T-helper 22 cell (primary cell): Measurements from ENCODE around the gene SYNM.

ENCODE experiments used
- DNase-seq: peaks from one replicate; pipeline ENCODE4 v3.0.0-alpha.2; 2020; ENCODE audit warnings: low read depth

The SYNM gene

DNA sequence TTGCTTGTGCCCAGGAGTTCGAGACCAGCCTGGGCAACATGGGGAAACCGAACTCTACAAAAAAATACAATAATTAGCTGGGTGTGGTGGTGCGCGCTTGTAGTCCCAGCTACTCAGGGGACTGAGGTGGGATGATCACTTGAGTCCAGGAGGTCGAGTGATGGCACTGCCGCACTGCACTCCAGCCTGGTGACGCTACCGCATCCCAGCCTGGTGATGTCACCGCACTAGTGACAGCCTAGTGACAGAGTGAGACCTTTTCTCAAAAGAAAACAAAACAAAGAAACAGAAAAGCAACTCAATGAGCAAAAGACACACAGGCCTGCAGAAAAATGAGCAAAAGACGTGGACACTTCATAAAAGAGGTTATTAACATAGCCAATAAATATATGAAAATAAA is 19.9 kb upstream of the SYNM start:
- DNase-seq = no peak

DNA sequence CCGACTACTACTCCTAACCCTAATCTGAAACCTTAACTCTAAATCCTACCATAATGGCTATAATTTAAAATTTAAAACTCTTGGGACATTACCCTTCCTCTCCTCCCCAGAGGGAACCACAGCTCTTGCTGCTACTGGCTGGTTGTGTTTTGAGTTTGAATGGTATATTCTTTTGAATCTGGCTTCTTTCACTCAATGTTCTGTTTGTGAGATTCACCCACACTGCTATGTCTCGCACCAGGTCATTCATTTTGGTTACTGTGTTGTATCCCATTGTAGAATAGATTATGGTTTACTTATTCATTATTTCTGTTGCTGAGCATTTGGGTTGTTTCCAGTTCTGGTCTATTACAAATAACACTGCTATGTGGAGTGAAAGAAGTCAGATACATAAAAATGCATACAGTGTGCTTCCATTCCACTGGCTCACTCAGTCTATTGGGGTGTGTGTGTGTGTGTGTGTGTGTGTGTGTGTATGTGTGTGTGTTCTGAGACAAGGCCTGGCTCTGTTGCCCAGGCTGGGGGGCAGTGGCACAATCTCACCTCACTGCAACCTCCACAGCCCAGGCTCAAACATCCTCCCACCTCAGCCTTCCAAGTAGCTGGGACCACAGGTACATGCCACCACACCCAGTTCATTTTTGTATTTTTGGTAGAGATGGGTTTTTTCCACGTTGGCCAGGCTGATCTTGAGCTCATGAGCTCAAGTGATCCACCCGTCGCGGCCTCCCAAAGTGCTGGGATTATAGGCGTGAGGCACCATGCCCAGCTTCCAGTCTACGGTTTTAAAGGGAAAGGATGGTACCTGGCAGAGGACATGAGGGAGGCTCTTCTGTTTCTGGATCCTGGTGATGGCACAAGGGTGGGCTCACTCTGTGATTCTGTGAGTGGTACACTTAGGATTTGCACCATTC is 19.2 kb upstream of the SYNM start:
- no peak for DNase-seq

DNA sequence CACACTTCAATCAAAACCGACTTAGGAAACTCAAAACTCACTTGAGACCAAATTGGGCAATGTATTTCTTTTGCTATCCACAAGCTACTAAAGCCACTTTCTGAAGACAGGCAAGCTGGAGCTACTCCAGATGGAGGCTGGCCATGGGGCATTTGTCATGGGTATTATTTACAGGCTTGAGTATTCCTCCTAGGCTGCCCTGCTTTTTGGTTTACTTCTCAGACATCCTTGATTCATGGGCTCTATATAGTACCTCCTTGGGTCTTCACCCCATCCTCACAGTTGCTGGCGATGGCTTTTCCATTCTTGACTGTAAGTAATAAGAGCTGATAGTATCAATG is 18.6 kb upstream of the SYNM start:
- no peak for DNase-seq

DNA sequence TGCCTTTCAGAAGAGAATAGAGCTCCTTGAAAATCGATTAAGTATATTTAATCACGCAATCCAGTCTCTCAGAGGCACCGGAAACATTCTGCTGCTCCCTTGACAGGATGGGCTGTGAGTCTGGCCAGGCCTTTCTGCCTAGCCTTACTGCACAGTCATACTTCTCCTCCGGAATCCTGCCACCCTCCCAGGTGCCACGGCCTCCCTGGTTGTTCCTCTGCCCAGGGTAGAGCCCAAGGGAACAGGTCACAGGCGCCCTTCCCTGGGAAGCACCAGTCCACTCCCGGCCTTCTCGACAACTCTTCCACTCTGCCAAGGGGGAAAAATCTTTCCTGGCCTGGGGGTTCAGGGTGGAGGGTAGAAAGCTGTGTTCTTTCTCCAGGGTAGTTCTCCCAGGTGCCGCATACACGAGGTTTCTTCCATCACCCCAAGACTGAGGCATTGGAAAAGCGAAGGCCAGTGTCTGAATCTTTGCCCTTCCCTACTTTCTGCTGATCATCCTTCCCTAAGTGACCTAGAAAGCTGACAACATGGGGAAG is 17.4 kb upstream of the SYNM start:
- no peak for DNase-seq

DNA sequence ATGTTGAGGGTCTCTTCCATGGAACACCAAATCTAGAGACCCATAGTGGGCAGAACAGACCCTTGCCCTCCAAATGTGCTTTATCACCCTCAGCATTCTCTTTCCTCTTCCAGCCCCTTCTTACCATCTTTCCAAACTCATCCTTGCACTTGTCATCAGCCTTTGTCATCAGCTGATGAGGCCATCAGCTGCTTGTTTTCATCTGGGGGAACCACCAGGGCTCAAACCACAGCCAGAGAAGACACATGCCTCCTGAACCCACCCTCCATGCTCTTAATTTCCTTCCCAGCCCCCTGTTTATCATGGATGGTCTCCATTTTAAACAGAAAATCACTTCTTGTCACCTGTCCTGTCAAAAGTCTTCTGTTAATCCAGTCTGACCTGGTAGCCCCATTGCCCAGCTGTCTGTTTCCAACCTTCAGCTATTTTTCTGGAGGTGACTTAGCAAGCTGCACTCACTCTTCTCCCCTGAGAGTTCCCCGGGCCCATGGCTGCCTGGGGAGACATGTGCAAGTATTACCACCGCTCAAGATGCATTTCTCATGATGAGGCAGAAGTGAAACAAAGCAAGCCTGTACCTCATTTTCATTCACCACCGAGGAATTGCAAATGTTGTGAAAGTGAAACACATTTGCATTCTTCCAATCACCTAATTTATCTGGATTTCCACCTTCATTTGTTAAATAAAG is 14.7 kb upstream of the SYNM start:
- no peak for DNase-seq

DNA sequence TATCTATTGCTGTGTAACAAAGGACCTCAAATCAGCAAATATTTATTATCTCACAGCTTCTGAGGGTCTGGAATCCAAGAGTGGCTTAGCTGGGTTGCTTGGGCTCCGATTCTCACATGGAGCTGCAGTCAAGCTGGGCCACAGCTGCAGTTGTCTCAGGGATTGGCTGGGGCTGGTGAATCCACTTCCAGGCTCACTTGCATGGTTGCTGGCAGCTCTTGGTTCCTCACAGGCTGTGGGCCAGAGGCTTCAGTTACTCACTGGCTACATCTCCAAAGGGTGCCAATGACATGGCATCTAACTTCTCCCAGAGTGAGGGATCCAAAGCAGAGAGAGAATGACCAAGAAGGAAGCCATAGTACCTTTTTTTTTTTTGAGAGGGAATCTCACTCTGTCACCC is 13.9 kb upstream of the SYNM start:
- DNase-seq = no peak

DNA sequence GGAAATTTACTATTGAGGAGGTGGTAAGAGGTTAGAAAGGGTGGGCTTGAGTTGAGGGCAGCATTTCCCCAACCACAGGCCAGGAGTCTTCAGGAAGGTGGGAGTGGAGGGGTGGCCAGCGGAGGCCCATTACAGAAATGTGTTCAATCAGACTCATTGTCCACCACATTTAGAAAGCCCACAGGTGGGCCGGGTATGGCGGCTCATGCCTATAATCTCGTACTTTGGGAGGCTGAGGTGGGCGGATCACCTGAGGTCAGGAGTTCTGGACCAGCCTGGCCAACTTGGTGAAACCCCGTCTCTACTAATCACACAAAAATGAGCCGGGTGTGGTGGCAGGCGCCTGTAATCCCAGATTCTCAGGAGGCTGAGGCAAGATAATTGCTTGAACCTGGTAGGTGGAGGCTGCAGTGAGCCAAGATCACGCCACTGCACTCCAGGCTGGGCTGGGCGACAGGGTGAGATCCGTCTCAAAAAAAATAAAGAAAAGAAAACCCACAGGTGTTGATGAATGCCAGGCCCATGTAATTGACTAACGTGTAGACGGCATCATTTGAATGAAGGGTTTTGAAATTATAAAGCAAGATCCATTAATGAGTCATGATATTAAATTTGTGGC is 12.2 kb upstream of the SYNM start:
- no peak for DNase-seq

DNA sequence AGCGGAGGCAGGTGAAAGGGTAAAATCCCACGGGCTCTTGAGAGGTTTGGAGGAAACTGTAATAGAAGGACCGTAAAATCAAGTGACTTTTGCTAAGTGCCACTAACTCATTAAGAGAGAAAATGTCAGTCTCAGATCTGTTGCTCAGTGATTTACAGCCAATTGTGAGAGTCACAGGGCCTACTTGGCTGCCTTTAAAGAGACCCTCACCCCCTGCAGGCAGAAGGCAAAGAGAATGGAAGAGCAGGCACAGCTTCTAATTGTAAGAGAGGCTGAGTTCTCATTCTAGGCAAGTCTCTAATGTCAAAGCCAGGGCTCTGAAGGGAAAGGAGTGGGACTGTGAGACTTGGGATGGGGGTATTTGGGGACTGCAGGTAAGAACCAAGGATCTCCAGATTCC is 9.3 kb upstream of the SYNM start:
- DNase-seq = no peak

DNA sequence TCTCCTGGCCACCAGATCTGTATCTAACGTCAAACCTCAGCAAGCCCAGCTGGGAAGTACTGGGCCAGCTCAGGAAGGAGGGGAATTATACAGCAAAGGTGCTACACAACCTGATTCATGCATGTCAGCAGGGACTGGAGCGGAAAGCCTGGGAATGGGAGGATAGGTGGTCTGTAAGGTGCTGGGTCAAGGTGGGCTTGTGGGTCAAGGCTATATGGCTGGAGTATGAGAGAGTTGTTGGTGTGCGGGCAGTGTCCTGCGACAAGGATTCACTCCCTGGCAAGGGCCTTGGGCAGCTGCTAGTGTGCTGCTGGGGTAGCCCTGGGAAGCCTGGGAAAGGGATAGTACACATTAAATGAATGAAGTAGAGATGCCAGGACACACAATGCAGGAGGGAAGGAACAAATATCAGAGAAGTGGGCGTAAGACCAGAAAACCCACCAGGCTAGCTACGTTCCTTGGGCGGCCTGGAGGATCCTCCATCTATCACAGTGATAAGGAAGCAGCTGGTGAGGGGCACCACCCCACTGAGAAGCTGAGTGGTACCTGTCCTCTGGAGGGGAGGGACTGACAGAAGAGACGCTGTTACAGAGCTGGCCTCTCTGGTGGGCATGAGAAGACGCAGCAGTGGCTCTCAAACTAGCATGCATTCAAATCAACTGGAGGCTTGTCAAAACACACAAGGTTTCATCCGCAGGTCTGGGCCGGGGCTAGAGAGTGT is 8.5 kb upstream of the SYNM start:
- DNase-seq = no peak

DNA sequence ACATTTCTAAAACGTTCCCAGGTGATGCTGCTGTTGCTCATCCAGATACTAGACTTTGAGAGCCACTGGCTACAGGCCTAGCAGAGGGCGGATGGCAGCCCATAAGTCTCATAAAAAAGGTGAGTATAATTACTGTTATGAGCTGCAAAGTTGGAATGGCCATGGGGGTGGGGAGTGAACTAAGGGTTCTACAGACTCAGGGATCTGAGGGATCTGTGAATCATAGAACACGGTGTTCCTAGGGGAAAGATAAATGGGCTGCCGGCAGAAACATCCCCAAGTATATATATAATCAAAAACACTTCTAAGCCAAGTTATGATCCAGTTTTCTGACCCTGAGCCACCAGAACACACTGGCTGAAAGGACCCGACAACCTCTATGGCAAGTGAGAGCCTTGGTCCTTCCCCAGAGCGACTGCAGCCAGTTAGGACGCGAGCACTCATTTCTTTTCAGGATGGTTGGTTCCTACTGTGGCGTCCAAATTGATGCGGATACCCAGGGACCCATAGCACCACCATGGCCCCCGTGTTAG is 7.9 kb upstream of the SYNM start:
- no peak for DNase-seq

DNA sequence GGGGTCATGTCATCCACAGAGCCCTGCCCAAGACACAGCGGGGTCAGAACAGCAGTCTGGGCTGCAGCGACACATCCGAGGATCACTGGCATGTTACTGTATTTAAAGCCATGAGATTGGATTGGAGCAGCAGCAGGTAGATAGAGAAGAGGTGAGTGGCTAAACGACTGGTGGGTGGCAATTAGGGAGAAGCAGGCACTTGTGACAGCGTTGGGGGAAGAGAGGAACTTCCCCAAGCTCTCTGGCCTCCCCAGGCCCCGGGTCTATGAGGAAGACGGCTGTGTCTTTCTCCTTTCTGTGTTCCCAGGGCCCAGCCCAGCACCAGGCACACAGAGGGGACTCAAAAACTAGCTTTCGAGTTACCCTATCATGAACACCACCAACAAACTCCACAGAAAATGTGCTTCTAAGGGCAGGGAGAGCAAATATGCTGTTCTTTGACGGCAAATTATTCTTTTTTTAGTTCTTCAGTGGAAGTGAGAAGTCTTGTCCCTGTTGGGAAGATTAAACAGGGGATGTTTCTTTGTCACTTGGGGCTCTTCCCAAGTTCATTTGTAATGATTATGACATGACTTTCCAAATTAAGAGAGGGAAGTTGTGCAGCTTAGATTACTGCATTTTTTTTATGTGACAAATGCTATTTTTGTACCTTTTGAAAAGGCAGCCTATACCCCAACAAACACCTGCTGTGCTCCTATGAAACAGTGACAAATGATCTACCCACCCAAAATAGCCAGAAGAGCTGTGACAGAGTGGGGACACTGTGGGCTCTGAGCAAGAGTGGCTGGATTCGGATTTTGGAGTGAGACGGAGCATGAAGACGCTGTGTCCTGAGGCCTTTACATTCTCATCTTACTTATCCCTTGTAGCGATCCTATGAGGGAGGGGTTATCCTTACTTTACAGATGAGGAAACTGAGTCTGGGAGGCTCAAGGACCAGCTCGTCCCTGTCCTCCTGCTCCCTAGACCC is 7.2 kb upstream of the SYNM start:
- no peak for DNase-seq

DNA sequence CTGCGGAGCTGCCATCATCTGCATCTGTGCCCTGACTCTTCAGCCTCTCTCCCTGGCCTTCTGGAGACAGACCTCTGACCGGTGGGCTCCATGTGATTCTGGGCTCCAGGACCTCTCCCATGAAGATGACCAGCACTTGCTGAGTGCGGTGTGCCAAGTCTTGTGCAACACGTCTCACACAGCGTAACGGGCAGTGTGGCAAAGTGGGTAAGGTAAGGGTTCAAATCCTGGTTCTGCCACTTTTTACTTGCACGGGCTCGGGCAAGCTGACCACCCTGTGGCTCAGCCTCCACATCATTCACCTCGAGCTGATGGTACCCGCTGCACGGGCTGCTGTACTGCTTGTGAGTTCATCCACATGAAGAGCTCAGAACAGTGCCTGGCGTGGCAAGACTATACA is 6.5 kb upstream of the SYNM start:
- no peak for DNase-seq

DNA sequence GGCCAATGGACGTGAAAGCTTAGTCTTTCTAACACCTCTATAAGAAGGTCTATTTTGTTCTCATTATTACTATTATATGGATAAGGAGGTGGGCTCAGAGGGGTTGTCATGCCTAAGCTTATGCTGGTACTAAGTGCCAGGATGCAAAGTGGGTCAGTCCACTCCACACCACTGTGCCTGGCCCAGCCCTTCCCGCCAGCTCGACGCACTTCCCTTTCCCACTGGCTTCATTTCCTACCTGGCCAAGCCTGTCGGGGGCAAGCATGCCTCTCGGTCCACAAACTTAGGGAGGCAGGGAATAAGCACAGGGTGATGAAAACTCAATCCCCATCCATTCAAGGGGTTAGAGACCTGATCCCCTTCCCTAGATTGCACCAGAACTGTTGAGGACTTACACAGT is 5.9 kb upstream of the SYNM start:
- DNase-seq = no peak

DNA sequence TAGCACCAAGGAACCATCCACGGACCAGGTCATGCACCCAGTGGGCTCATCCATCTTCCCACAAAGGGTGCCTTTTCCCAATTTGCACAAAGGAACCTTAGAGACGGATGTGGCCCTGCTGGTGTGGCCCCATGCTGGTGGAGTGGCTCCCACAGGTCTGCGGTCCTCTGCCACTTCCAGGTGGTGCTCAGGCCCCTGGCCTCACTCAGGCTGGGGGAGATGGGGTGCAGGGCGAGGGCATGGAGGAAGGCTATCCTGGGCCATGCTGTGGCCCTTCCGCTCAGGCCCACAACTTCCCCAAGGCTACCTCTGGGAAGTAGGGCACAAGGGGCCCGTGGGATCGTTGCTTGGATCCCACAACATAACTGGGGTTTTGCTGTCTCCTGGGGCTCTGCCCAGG is 5.2 kb upstream of the SYNM start:
- DNase-seq = no peak

DNA sequence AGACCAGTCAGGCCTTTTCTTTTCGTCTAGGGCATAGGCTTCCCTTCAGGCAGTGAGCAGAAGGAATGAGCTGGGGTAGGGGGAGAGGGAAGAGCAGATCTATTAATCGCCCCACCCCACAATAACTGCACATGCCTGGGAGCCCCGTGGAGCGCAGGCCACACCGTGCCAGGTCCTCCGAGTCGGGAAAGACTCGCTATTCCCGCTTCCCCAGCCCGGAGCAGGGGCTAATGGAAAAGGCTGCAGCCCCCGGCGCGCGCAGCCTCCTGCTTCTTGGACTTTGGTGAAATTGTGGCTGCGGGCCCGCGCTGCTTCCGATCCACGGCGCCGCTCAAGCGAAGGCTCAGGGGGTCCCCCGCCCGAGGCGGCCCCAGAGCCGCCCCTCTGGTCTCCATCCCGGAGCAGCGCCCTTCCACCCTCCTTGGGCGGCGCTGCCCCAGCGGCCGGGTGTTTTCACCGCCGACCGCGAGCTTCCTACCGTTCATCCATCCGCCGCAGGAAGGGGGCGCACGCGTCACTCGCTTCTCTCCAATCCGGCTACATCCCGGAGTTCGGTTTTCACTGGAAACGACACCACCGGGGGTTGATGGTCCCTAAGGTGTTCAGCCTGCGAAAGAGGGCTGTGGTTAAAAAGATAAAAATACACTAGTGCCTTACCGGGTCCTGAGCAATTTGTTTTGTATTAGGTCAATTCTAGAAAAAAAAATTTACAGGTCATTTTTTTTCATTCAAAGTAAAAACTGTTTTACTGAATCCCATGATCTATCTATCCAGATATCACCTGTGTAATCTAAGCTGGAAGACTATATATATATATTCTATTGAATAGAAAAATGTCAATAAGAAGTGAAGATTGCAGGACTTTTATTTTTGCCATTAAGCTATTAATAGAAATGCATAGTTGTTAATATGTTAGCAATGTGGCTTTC is 4.4 kb upstream of the SYNM start:
- no peak for DNase-seq

DNA sequence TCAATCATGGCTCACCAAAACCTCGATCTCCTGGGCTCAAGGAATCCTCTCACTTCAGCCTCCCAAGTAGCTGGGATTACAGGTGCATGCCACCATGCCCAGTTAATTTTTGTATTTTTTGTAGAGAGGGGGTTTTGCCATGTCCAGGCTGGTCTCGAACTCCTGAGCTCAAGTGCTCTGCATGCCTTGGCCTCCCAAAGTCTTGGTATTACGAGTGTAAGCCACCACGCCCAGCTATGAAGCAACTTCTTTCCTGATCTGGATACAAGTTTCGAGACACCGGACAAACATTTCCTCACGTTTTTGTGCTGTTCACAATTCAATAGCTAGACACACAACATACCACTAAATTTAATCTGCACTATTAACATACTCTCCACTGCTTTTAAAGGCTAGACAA is 3.4 kb upstream of the SYNM start:
- no peak for DNase-seq

DNA sequence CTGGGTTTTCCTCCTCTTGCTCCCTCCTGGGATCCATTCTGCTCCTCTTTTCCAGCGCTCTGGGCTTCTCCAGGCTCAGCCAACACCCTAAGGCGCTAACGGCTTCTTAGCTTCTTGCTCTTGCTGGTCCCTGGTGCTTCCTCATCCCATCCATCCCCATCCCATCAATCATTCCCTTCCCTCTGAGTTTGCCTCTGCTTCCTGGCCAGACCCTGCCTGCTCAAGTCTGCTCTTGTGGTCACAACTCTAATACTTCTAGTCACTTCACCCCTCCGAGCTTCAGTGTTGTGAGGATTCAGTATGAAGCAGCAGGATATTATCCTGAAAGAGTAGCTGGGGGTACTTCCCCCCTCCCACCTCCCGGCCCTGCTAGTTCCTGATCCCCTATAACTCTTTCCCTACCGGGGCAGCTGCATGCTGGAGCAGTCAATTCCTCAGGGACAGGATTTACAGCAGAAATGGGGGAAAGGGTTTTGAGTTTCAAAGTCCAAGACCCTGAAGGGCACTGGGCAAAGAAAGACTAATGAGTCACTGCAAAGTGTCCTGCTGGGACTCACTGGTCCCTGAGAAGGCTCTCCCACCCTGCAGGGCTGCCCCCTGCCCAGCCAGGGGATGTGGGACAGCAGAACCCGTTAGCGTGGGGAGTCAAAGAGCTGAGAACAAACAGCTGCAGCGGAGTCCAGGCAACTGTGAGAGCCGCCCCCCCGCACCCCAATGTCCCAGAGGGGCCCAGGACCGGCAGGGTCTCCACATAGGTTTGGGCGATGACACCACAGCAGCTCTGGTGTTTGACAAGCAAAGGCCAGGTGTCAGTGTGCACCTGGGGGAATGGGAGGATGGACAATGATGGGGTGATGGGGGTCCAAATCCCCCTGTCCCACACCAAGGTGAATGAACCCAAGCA is 2.3 kb upstream of the SYNM start:
- no peak for DNase-seq

DNA sequence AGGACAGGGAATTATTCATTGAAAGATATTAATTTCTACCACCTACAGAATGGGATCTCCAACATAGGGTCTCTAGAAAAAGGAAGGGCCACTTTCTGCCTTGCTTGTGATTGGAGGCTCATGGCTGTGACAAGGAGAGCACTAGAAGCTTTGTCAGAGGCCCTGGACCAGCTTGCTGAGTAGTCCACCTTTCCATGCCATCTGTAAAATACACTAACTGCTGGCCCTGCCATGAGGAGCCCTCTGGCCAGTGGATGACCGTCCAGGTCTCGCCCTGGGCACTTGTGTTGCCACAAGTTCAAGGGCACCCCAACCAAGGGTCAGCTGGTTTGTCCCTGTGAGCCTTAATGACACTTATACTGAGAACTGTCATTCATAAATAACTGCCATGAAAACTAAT is 1.6 kb upstream of the SYNM start:
- no peak for DNase-seq
